Urothelium cell line (cell line): ENCODE data around the gene DYNC2LI1.

Experiments used
- DNase-seq: peaks from one replicate; pipeline ENCODE4 v3.0.0; 2011; ENCODE audit warnings: low spot score, mixed read lengths
- FAIRE-seq: peaks from 2 replicates; lab custom pipeline; 2011; peaks lifted over from hg19 to GRCh38; lab: Jason Lieb, UNC

The DYNC2LI1 gene

GRCh38 chr2:43762286-43762685 is 11.6 kb upstream of the DYNC2LI1 start:
- FAIRE-seq (no peak), DNase-seq (no peak)

- DNase-seq (no peak), FAIRE-seq (no peak)
Observed at GRCh38 chr2:43763091-43763490, 10.7 kb upstream of the DYNC2LI1 start.

GRCh38 chr2:43764086-43764705 is 9.6 kb upstream of the DYNC2LI1 start:
- FAIRE-seq (no peak), DNase-seq (no peak)

GRCh38 chr2:43766006-43766405 is 7.8 kb upstream of the DYNC2LI1 start:
- FAIRE-seq, result no peak
- no peak for DNase-seq

GRCh38 chr2:43774617-43775016 is 778 bp downstream of the DYNC2LI1 start:
- FAIRE-seq (no peak), DNase-seq (no peak)

GRCh38 chr2:43776324-43776723 is 2.5 kb downstream of the DYNC2LI1 start:
- no peak for DNase-seq
- FAIRE-seq, result no peak

GRCh38 chr2:43777306-43777926 is 3.6 kb downstream of the DYNC2LI1 start:
- no peak for DNase-seq
- FAIRE-seq, result no peak

- FAIRE-seq, result no peak
- DNase-seq, result no peak
Observed at GRCh38 chr2:43778233-43778632, 4.4 kb downstream of the DYNC2LI1 start.

GRCh38 chr2:43787895-43788294 is 14.1 kb downstream of the DYNC2LI1 start:
- FAIRE-seq, result no peak
- no peak for DNase-seq

GRCh38 chr2:43788646-43789045 is 14.8 kb downstream of the DYNC2LI1 start:
- DNase-seq, result no peak
- no peak for FAIRE-seq

GRCh38 chr2:43790147-43790546 is 16.3 kb downstream of the DYNC2LI1 start:
- DNase-seq (no peak), FAIRE-seq (no peak)

- no peak for FAIRE-seq
Observed at GRCh38 chr2:43791035-43791765, 17.4 kb downstream of the DYNC2LI1 start.

GRCh38 chr2:43792653-43793052 is 18.8 kb downstream of the DYNC2LI1 start:
- DNase-seq (no peak), FAIRE-seq (no peak)

More at GRCh38 chr2:43791035-43791765, 17.4 kb downstream of the DYNC2LI1 start:
- DNase-seq, result no peak

GRCh38 chr2:43794956-43795355 is 21.1 kb downstream of the DYNC2LI1 start:
- no peak for FAIRE-seq
- DNase-seq, result no peak

GRCh38 chr2:43796206-43796605 is 22.4 kb downstream of the DYNC2LI1 start:
- FAIRE-seq (no peak), DNase-seq (no peak)

GRCh38 chr2:43798300-43798699 is 24.5 kb downstream of the DYNC2LI1 start:
- DNase-seq, result peak; percentile 31
- FAIRE-seq, result peak; percentile 83

GRCh38 chr2:43800894-43801293 is 27.1 kb downstream of the DYNC2LI1 start:
- no peak for DNase-seq
- no peak for FAIRE-seq

- no peak for DNase-seq
- FAIRE-seq, result no peak
Observed at GRCh38 chr2:43802135-43802534, 28.3 kb downstream of the DYNC2LI1 start.

GRCh38 chr2:43803113-43803512 is 29.3 kb downstream of the DYNC2LI1 start:
- FAIRE-seq (no peak), DNase-seq (no peak)

GRCh38 chr2:43806719-43807031 is 32.8 kb downstream of the DYNC2LI1 start:
- no peak for FAIRE-seq

GRCh38 chr2:43810452-43810851 is 36.6 kb downstream of the DYNC2LI1 start:
- DNase-seq (no peak), FAIRE-seq (no peak)

More at GRCh38 chr2:43806719-43807031, 32.8 kb downstream of the DYNC2LI1 start:
- no peak for DNase-seq

- DNase-seq, result no peak
- FAIRE-seq, result no peak
Observed at GRCh38 chr2:43810888-43811287, 37.0 kb downstream of the DYNC2LI1 start.
